ENCODE results near the gene DCUN1D3. TPM values are rescaled to one million over a fixed set of nuclear protein-coding genes. Genes with fewer than 3 reads are reported as not detected.

DCUN1D3 gene
- total RNA-seq, 2 donors from 2014 or later: 3.9 to 4.0 TPM

DNA sequence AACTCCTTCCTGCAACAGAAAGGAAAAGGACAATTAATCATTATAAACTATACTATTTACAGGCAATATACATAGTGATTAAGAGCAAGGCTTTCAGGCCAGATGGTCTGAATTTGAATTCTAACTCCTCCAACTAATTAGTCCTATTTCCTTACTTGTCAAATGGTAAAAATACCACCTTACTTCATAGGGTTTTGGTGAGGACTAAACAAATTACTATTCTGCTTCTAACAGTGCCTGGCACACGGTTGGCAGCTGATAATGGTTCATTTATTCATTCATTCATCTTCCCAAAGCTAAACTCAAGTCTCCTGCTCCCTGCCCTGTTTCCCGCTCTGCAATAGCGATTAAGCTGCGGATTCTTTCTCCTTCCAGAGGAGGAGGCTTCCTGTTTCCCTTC lies 39.8 kb downstream of the DCUN1D3 start:
- DNase-seq (no peak), ATAC-seq (no peak)
- H3K27me3 Mint-ChIP-seq: no peaks in the 10 kb centered on the region
- H3K27ac Mint-ChIP-seq: no peak overlapping the region
- no peak overlapping the region for H3K4me3 Mint-ChIP-seq
- H3K36me3 Mint-ChIP-seq (ENCODE audit: low read depth): peaks cover 8% of the 10 kb centered on the region
- peaks cover 11% of the 10 kb centered on the region for H3K4me1 Mint-ChIP-seq
- no peaks in the 10 kb centered on the region for H3K9me3 ChIP-seq (ENCODE audit: control insufficient read depth, low read length, poor library complexity, severe bottlenecking)

DNA sequence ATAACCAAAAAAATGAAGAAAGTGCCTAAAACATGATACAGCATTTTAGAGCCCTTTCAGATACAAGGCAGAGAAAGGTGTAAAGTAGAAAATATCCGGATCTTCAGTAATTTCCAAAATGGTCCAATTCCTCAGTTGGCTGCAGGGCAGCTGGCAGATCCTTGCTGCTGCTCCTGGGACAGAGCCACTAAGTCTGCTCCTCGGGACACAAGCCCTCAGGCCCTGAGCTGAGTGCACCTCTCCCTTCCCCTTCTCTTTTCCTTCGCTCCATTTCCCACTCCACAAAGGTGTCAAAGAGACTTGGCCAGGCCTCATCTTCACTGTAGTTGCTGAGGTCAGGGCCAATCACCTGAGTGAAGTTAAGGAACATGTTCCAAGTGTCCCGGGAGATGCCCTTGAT lies 40.5 kb downstream of the DCUN1D3 start:
- H3K4me1 Mint-ChIP-seq: peaks cover 10% of the 10 kb centered on the region
- H3K36me3 Mint-ChIP-seq (ENCODE audit: low read depth): peaks cover 8% of the 10 kb centered on the region
- no peaks in the 10 kb centered on the region for H3K27me3 Mint-ChIP-seq
- H3K9me3 ChIP-seq (ENCODE audit: control insufficient read depth, low read length, poor library complexity, severe bottlenecking): no peaks in the 10 kb centered on the region
- H3K4me3 Mint-ChIP-seq: no peak overlapping the region
- no peak overlapping the region for H3K27ac Mint-ChIP-seq
- ATAC-seq (no peak), DNase-seq (no peak)

DNA sequence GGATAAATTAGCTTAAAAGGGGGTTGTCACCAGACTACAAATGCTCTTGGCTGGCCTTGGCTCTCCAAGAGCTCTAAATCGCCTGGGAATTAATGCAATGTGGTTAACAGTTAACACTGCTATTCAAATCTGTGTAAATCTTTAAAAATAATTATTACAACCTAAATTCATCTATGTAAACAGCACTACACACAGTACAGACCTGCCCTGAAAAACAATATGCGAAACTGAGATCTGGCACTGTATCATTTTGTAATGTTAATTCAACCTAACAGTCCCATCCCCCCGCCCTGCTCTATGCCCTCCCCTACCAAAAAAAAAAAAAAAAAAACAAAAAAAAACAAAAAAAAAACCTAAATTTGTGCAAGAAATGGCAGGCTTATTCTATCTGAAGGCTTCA lies 40.9 kb downstream of the DCUN1D3 start:
- H3K36me3 Mint-ChIP-seq (ENCODE audit: low read depth): peaks cover 8% of the 10 kb centered on the region
- ATAC-seq (no peak), DNase-seq (no peak)
- H3K27me3 Mint-ChIP-seq: no peaks in the 10 kb centered on the region
- H3K27ac Mint-ChIP-seq: no peak overlapping the region
- no peak overlapping the region for H3K4me3 Mint-ChIP-seq
- no peaks in the 10 kb centered on the region for H3K9me3 ChIP-seq (ENCODE audit: control insufficient read depth, low read length, poor library complexity, severe bottlenecking)
- peaks cover 6% of the 10 kb centered on the region for H3K4me1 Mint-ChIP-seq

DNA sequence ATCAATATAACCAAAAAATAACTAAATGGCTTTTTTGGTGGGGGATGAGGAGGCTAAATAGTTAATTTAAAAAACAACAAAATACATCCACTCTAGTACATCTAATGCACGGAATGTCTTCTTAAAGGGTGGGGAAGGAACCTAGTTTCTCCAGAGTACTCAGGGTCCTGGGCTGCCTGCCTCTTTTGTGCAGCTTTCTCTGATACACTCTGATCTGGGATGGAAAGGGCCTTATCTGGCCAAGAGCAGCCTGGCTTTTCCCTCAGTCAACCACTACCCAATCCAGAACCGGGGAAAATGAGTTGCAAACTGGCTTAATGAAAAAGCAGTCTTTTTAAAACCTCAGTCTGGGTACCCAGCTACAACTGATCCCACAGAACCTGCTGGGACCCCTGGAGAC lies 42.9 kb downstream of the DCUN1D3 start:
- ATAC-seq (no peak), DNase-seq (no peak)
- H3K9me3 ChIP-seq (ENCODE audit: control insufficient read depth, low read length, poor library complexity, severe bottlenecking): no peaks in the 10 kb centered on the region
- H3K27me3 Mint-ChIP-seq: no peaks in the 10 kb centered on the region
- H3K27ac Mint-ChIP-seq: no peak overlapping the region
- no peak overlapping the region for H3K4me3 Mint-ChIP-seq
- H3K4me1 Mint-ChIP-seq: no peaks in the 10 kb centered on the region
- peaks cover 7% of the 10 kb centered on the region for H3K36me3 Mint-ChIP-seq (ENCODE audit: low read depth)

DNA sequence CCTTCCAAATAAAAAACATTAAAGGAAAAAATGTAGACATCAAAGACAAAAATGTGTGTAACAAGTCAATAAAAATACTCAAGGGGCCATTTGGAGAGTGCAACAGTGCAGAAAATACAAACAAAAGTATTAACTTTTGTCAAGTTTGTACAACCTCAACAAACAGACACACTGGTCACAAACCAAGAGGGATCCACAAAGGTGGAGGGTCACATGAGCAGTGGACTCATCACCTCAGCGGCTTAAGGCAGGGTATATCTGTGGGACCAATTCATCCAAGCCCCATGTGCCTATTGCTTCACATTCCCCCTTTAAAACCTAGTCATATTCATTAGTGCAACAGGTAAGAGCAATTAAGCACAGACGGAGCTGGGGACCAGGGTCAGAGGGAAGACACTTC lies 45.2 kb downstream of the DCUN1D3 start:
- no peak overlapping the region for H3K27ac Mint-ChIP-seq
- no peaks in the 10 kb centered on the region for H3K4me1 Mint-ChIP-seq
- no peak for ATAC-seq
- no peak for DNase-seq
- no peaks in the 10 kb centered on the region for H3K9me3 ChIP-seq (ENCODE audit: control insufficient read depth, low read length, poor library complexity, severe bottlenecking)
- no peak overlapping the region for H3K4me3 Mint-ChIP-seq
- H3K36me3 Mint-ChIP-seq (ENCODE audit: low read depth): peaks cover 2% of the 10 kb centered on the region
- no peaks in the 10 kb centered on the region for H3K27me3 Mint-ChIP-seq

DNA sequence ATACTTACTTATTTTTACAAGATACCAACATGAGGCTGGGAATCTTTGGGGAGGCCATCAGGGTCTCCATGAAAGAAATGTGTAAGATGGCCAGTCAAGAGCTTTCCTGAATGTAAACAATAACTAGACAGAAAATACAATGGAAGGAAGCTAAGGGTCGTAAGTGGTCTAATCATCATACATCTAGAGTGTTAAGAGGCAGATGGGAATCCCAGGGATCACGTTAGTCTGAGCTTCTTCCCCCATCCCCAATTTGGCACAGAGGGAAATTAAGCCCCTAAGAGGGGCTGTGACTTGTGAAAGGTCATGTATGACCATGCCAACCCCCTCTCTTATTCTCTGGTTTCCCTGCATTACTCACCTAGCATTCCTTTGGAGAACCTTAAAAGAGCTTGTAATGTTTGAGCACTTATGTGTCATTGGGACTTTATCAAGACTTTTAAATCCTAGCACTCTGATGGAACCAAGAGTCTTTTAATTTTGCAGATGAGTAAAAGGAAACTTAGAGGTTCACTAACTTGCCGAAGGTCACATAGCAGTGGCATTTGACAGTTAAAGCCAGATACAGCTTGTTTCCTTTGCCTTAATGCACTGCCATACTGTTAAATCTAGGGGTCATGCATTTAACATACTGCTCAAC lies 46.1 kb downstream of the DCUN1D3 start:
- ATAC-seq: no peak
- peaks cover 2% of the 10 kb centered on the region for H3K36me3 Mint-ChIP-seq (ENCODE audit: low read depth)
- no peaks in the 10 kb centered on the region for H3K4me1 Mint-ChIP-seq
- no peaks in the 10 kb centered on the region for H3K27me3 Mint-ChIP-seq
- no peaks in the 10 kb centered on the region for H3K9me3 ChIP-seq (ENCODE audit: control insufficient read depth, low read length, poor library complexity, severe bottlenecking)
- DNase-seq: no peak
- no peak overlapping the region for H3K4me3 Mint-ChIP-seq
- H3K27ac Mint-ChIP-seq: no peak overlapping the region

DNA sequence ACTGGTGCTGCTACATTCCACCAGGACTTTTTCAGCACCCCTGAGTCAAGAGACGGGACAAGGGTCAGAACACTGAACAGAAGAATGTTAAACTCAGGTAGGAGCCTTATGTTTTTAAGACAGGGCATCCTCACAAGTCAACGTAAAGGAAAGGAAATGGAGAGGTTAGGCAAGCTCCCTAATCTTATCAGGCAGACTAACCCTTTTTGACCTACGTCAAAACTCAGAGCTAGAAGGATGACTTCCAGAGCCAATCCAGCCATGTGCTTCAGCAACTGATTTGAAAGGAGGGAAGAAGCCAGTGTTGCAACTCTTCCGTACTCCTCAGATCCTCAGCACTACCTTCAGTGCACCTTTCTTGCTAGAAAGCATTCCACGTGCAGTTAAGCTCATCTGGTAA lies 47.0 kb downstream of the DCUN1D3 start:
- ATAC-seq (no peak), DNase-seq (no peak)
- H3K27ac Mint-ChIP-seq: peak overlapping the region; percentile 3
- H3K4me1 Mint-ChIP-seq: no peaks in the 10 kb centered on the region
- H3K4me3 Mint-ChIP-seq: no peak overlapping the region
- H3K27me3 Mint-ChIP-seq: no peaks in the 10 kb centered on the region
- H3K9me3 ChIP-seq (ENCODE audit: control insufficient read depth, low read length, poor library complexity, severe bottlenecking): no peaks in the 10 kb centered on the region
- no peaks in the 10 kb centered on the region for H3K36me3 Mint-ChIP-seq (ENCODE audit: low read depth)

DNA sequence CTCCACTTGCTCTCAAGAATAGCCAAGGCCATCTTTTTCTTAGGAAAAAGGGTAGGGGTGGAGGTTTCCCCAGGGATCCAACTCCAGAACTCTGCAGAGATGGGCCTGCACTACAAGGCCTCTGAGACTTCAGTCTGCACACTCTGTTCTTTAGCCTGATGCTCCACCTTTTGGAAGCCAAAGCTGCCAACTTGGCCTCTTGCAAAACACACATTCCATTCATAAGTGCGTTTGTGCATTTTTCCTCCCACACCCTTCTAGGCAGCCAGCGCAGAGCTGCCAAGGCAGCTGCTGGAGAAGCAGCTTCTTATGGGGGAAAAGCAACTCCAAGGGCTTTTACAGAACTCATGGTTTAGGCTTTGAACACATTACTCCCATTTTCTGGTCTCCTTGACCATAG lies 48.6 kb downstream of the DCUN1D3 start:
- no peaks in the 10 kb centered on the region for H3K9me3 ChIP-seq (ENCODE audit: control insufficient read depth, low read length, poor library complexity, severe bottlenecking)
- H3K4me3 Mint-ChIP-seq: no peak overlapping the region
- H3K27ac Mint-ChIP-seq: no peak overlapping the region
- DNase-seq (no peak), ATAC-seq (no peak)
- no peaks in the 10 kb centered on the region for H3K36me3 Mint-ChIP-seq (ENCODE audit: low read depth)
- no peaks in the 10 kb centered on the region for H3K4me1 Mint-ChIP-seq
- no peaks in the 10 kb centered on the region for H3K27me3 Mint-ChIP-seq

DNA sequence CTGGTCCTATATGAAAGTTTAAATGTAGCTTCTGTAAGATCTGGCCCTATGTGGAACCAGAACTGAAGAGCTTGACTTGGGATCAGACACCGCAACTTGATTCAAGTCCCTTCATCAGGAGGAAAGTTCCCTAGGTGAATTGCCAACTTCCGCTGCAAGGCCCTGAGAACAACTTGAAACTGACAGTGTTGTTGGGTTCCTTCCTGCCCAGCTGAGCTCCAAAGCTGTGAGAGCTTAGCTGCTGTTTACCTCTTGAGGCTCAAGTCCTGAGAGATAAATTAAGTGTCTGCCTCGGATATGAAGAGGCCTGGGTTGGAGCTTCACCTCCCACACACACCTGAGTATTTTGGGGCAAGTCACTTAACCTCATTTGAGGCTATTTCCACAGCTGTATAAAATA lies 49.2 kb downstream of the DCUN1D3 start:
- H3K9me3 ChIP-seq (ENCODE audit: control insufficient read depth, low read length, poor library complexity, severe bottlenecking): no peaks in the 10 kb centered on the region
- ATAC-seq (no peak), DNase-seq (no peak)
- Mint-ChIP-seq H3K27ac (no peak overlapping the region), H3K4me1 (no peaks in the 10 kb centered on the region), H3K27me3 (no peaks in the 10 kb centered on the region), H3K4me3 (no peak overlapping the region), H3K36me3 (ENCODE audit: low read depth) (no peaks in the 10 kb centered on the region)

DNA sequence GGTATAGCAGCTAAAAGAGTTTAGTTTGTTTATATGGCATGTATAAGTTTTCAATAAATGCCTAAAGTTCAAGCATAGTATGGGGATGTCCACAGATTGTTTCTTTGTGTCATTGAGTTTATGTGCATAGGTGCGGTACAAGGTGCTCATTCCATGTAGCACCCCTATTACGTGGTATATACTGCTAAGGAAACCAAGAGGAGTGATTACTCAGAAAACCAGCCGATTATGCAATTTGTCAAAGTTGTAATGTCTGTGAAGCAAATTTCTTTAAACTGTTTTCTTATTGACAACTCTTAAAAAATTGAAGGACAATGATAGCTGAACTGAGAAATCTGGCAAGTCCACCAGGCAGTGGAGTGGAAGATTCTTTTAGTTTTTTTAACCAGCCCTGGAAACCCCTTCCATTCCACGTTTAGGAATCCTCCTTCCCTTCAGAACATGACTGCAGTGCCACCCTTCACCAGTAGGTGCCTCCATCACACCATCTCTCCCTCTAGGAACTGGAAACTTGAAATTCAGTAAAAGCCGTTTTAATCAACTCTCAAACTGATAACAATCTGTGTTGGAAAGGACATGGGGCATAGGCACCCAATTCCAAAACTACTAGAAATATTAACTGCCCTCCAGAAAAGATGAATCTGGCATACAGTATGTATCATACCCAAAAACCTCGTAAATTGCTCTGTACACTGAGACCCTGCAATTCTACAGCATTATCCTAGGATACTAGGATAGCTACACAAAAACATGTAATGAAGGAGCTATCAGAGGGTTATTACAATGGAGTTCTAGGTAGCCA lies 50.4 kb downstream of the DCUN1D3 start:
- no peaks in the 10 kb centered on the region for H3K9me3 ChIP-seq (ENCODE audit: control insufficient read depth, low read length, poor library complexity, severe bottlenecking)
- DNase-seq (peak; percentile 32 to 54 (median 34)), ATAC-seq (peak; percentile 60)
- no peaks in the 10 kb centered on the region for H3K27me3 Mint-ChIP-seq
- H3K36me3 Mint-ChIP-seq (ENCODE audit: low read depth): no peaks in the 10 kb centered on the region
- H3K4me1 Mint-ChIP-seq: peaks cover 9% of the 10 kb centered on the region
- no peak overlapping the region for H3K4me3 Mint-ChIP-seq
- no peak overlapping the region for H3K27ac Mint-ChIP-seq

DNA sequence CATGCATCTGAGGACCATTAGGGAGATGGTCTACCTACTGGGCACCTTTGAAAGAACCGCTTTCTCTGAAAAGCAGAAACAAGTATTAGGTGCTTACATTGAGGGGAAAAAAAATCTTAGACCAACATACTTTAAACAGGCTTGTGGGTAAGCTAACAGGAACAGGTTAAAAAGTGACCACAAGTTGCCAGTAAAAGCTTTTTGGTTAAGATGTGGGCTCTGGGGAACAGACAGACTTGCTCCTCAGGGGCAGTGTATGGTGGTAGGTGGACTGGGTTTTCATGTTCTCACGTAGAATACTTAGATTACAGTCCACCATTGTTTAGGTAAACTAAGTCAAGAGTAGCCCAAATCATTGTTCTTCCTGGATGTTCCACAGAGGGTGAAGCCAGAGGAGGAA lies 52.6 kb downstream of the DCUN1D3 start:
- no peaks in the 10 kb centered on the region for H3K27me3 Mint-ChIP-seq
- no peaks in the 10 kb centered on the region for H3K9me3 ChIP-seq (ENCODE audit: control insufficient read depth, low read length, poor library complexity, severe bottlenecking)
- no peak for ATAC-seq
- H3K4me1 Mint-ChIP-seq: peaks cover 19% of the 10 kb centered on the region
- H3K4me3 Mint-ChIP-seq: no peak overlapping the region
- no peak overlapping the region for H3K27ac Mint-ChIP-seq
- no peaks in the 10 kb centered on the region for H3K36me3 Mint-ChIP-seq (ENCODE audit: low read depth)
- DNase-seq: no peak

DNA sequence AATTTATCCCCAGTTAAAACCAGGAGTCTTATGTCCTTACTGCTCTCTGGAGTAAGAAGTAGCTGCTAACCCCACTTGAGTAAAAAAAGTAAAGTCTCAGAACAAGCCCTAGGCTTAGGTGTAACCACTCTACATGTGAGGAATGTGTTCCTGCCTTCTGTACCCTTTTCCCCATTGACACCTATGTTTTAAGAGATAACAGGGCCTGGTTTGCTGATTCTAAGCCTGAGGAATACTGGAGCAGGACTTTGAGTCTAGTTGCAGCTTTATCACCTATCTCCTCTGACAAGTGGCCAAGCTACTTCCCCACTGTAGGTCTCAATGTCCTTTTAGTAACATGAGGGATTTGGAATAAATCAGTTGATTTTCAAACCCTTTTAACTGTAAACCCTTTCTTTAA lies 53.6 kb downstream of the DCUN1D3 start:
- H3K36me3 Mint-ChIP-seq (ENCODE audit: low read depth): no peaks in the 10 kb centered on the region

DNA sequence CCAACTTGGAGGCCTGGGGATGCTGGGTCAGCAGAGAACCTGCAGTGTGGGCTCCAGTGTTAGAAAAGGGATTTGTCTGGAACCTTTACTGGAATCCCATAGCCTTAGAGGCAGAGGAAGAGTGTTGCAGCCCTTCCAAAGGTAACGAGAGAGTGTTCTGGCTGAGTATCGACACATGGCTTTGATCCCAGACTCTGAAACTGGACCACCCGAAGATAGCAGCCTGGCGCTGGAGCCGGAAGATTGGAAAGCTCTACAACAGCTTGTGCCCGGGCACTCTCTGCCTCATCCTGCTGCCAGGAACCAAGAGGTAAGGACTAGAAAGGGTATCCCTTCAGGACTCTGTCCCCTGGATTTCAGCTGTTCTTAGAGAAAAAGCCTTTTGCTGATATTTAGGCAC lies 54.1 kb downstream of the DCUN1D3 start:
- Mint-ChIP-seq H3K27ac (no peak overlapping the region), H3K4me3 (no peak overlapping the region), H3K4me1 (peaks cover 19% of the 10 kb centered on the region)

More for the DNA sequence above, 53.6 kb downstream of the DCUN1D3 start:
- H3K4me1 Mint-ChIP-seq: peaks cover 19% of the 10 kb centered on the region
- ATAC-seq (no peak), DNase-seq (no peak)
- no peak overlapping the region for H3K4me3 Mint-ChIP-seq
- H3K27me3 Mint-ChIP-seq: no peaks in the 10 kb centered on the region
- no peak overlapping the region for H3K27ac Mint-ChIP-seq
- no peaks in the 10 kb centered on the region for H3K9me3 ChIP-seq (ENCODE audit: control insufficient read depth, low read length, poor library complexity, severe bottlenecking)

DNA sequence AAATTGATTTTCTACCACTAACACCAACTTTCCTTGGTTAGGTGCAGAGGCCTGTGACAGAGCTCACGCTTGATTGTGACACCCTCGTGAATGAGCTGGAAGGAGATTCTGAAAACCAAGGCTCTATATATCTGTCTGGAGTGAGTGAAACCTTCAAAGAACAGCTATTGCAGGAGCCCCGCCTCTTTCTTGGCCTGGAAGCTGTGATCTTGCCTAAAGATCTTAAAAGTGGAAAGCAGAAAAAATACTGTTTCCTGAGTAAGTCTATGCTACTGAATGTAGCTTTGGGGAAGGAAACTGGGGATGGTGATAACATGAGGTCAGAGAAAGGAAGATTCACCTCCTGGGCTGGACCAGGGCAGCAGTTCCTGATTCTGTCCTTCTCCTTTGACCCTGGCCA lies 55.6 kb downstream of the DCUN1D3 start:
- no peaks in the 10 kb centered on the region for H3K27me3 Mint-ChIP-seq
- peak overlapping the region; percentile 87 for H3K27ac Mint-ChIP-seq
- peak overlapping the region; percentile 49 for H3K4me3 Mint-ChIP-seq
- peak; percentile 63 for ATAC-seq
- no peaks in the 10 kb centered on the region for H3K36me3 Mint-ChIP-seq (ENCODE audit: low read depth)
- H3K4me1 Mint-ChIP-seq: peaks cover 19% of the 10 kb centered on the region
- H3K9me3 ChIP-seq (ENCODE audit: control insufficient read depth, low read length, poor library complexity, severe bottlenecking): no peaks in the 10 kb centered on the region
- no peak for DNase-seq

More for the DNA sequence above, 54.1 kb downstream of the DCUN1D3 start:
- H3K9me3 ChIP-seq (ENCODE audit: control insufficient read depth, low read length, poor library complexity, severe bottlenecking): no peaks in the 10 kb centered on the region
- no peaks in the 10 kb centered on the region for H3K27me3 Mint-ChIP-seq
- ATAC-seq: no peak
- no peak for DNase-seq
- no peaks in the 10 kb centered on the region for H3K36me3 Mint-ChIP-seq (ENCODE audit: low read depth)
